GM23338 (cell line): ENCODE measurements around the gene ZNF444. TPM values are rescaled to one million over a fixed set of nuclear protein-coding genes. Genes with fewer than 3 reads are reported as not detected.
"Not testable (repeated sequence)": the region's sequence is repeated elsewhere in the genome, so short reads cannot be mapped to it uniquely, and the experiment has no call there.

Source experiments
- ATAC-seq: fragments of 200-7000 bp; cut with Tn5 transposase; 3 replicates; pipeline ENCODE4 v1.9.1; 2020
- DNase-seq: peaks from one replicate; pipeline ENCODE4 v3.0.0-alpha.2; 2015; ENCODE audit warnings: low spot score
- H2AFZ ChIP-seq: fragments of 200-600 bp; sonication (generic); 2 replicates; pipeline ENCODE4 v1.8.0; 2016; ENCODE audit warnings: antibody characterized with exemption, mild to moderate bottlenecking, moderate library complexity
- H3F3A ChIP-seq: fragments of 200-600 bp; sonication (generic); replicated peaks from 2 replicates; pipeline ENCODE4 v1.8.0; 2017; ENCODE audit warnings: antibody characterized with exemption, mixed run types, low read depth
- H3K27ac ChIP-seq: fragments of 200-600 bp; sonication (generic); 2 replicates; pipeline ENCODE4 v1.6.1; 2016; ENCODE audit warnings: low read depth
- H3K27me3 ChIP-seq: fragments of 200-600 bp; sonication (generic); 2 replicates; pipeline ENCODE4 v1.8.0; 2016; ENCODE audit warnings: mild to moderate bottlenecking, mixed run types, moderate library complexity; ENCODE audit not compliant: insufficient read depth
- H3K36me3 ChIP-seq: fragments of 200-600 bp; sonication (generic); 2 replicates; pipeline ENCODE4 v1.8.0; 2016; ENCODE audit warnings: mild to moderate bottlenecking; ENCODE audit not compliant: insufficient read depth
- H3K4me1 ChIP-seq: fragments of 200-600 bp; sonication (generic); 2 replicates; pipeline ENCODE4 v1.8.0; 2016; ENCODE audit warnings: mild to moderate bottlenecking, moderate library complexity; ENCODE audit not compliant: insufficient read depth
- H3K4me2 ChIP-seq: fragments of 200-600 bp; sonication (generic); 2 replicates; pipeline ENCODE4 v1.7.1; 2017; ENCODE audit warnings: mixed run types
- H3K4me3 ChIP-seq: fragments of 200-600 bp; sonication (generic); 2 replicates; pipeline ENCODE4 v1.6.1; 2016; ENCODE audit warnings: mixed run types
- H3K79me2 ChIP-seq: fragments of 200-600 bp; sonication (generic); replicated peaks from 2 replicates; pipeline ENCODE4 v1.8.0; 2017; ENCODE audit warnings: mild to moderate bottlenecking; ENCODE audit not compliant: insufficient read depth
- H3K9me2 ChIP-seq: fragments of 200-600 bp; sonication (generic); 2 replicates; pipeline ENCODE4 v1.8.0; 2017; ENCODE audit not compliant: insufficient read depth
- H4K20me1 ChIP-seq: fragments of 200-600 bp; sonication (generic); replicated peaks from 2 replicates; pipeline ENCODE4 v1.8.0; 2017; ENCODE audit warnings: mild to moderate bottlenecking; ENCODE audit not compliant: insufficient read depth
- H3K27ac Mint-ChIP-seq: 2 replicates; pipeline ENCODE4 v1.8.0; 2020; ENCODE audit warnings: inconsistent platforms, mild to moderate bottlenecking, moderate library complexity, mixed read lengths
- H3K27me3 Mint-ChIP-seq: 3 replicates; pipeline ENCODE4 v1.8.0; 2022; ENCODE audit warnings: low read depth, mild to moderate bottlenecking, moderate library complexity, mixed read lengths, inconsistent platforms; ENCODE audit not compliant: insufficient read depth, poor library complexity
- H3K36me3 Mint-ChIP-seq: 3 replicates; pipeline ENCODE4 v1.8.0; 2021; ENCODE audit warnings: low read depth, mild to moderate bottlenecking, inconsistent platforms, moderate library complexity, mixed read lengths
- H3K4me1 Mint-ChIP-seq: 3 replicates; pipeline ENCODE4 v1.8.0; 2020; ENCODE audit warnings: mild to moderate bottlenecking, inconsistent platforms, mixed read lengths
- H3K4me3 Mint-ChIP-seq: 3 replicates; pipeline ENCODE4 v1.8.0; 2021; ENCODE audit warnings: moderate library complexity, mild to moderate bottlenecking, inconsistent platforms, mixed read lengths
- H3K9me3 Mint-ChIP-seq: 3 replicates; pipeline ENCODE4 v1.8.0; 2020; ENCODE audit warnings: moderate library complexity, mild to moderate bottlenecking, inconsistent platforms, mixed read lengths
- EZH2phosphoT487 ChIP-seq: fragments of 200-600 bp; sonication (generic); IDR thresholded peaks from one replicate; pipeline ENCODE4 v1.8.1; 2018; ENCODE audit warnings: antibody characterized with exemption; ENCODE audit not compliant: unreplicated experiment
- NANOG ChIP-seq: IDR thresholded peaks from 2 replicates; pipeline ENCODE4 v1.6.1; 2016; ENCODE audit warnings: antibody characterized with exemption, borderline replicate concordance
- POLR2AphosphoS5 ChIP-seq: IDR thresholded peaks from 2 replicates; pipeline ENCODE4 v1.6.1; 2016; ENCODE audit warnings: antibody characterized with exemption, low read depth
- ZNF331 ChIP-seq: fragments of 250-450 bp; sonication (Bioruptor Pico); IDR thresholded peaks from 2 replicates; pipeline ENCODE4 v1.5.0; 2020; ENCODE audit warnings: low read depth, mild to moderate bottlenecking, moderate library complexity
- polyA plus RNA-seq: library from polyadenylated mRNA; unstranded; fragments of >200 nt; fragmentation: Nextera tagmentation; extraction: Ambion mirVana; gene quantifications from 2 replicates; pipeline ENCODE4 v1.2.1, GENCODE V29; 2016
- total RNA-seq: library from RNA; depleted of rRNA; stranded (reverse); fragments of >200 nt; shearing (Covaris generic); gene quantifications from 2 replicates; pipeline ENCODE4 v1.2.3, GENCODE V29; 2014
- TF ChIP-seq, protein P1 (sequence below), 2 experiments: fragments of 200-600 bp in 1 of 2; sonication (generic) in 1 of 2; conservative IDR thresholded peaks; 2 replicates each; pipeline versions ENCODE4 v1.5.1 to v1.6.1; 2016 to 2017; ENCODE audit warnings: antibody characterized with exemption in 2 of 2, low read depth in 2 of 2, mild to moderate bottlenecking in 2 of 2, moderate library complexity in 1 of 2
- TF ChIP-seq, protein P2 (sequence below): fragments of 250-450 bp; sonication (Bioruptor Pico); IDR thresholded peaks from 2 replicates; pipeline ENCODE4 v1.5.0; 2020; ENCODE audit warnings: mild to moderate bottlenecking, moderate library complexity
- TF ChIP-seq, protein P3 (sequence below): IDR thresholded peaks from one replicate; pipeline ENCODE4 v1.6.1; 2018; ENCODE audit warnings: antibody characterized with exemption; ENCODE audit not compliant: unreplicated experiment

The ZNF444 gene
- total and polyA plus RNA-seq, 2 experiments from 2014 or later = 25.1 to 58.5 TPM

DNA sequence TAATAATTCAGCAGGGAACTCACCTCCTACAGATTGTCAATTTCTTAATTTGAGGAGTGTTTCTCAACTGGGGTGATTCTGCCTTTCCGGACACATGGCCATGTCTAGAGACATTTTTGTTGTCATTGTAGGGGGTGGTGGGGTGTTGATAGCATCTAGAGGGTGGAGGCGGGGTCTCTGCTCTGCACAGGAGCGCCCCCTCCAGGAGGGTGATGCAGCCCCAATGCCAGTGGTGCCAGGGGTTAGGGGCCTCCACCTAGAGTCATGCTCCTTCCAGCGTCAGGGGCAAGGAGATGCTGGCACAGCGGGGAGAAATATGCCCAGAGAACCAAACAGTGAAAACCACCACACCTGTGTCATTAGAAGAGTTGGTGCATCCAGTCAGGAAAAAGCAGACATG, 66.5 kb downstream of the ZNF444 start:
- not testable (repeated sequence) for H3K27me3 ChIP-seq, H3K4me3 ChIP-seq, H4K20me1 ChIP-seq, H3K4me1 ChIP-seq, H3K79me2 ChIP-seq, H3K4me1 Mint-ChIP-seq, H3F3A ChIP-seq, DNase-seq, H2AFZ ChIP-seq, H3K27ac Mint-ChIP-seq, H3K9me2 ChIP-seq, H3K27ac ChIP-seq, H3K4me2 ChIP-seq, H3K27me3 Mint-ChIP-seq, H3K36me3 ChIP-seq, H3K36me3 Mint-ChIP-seq, H3K9me3 Mint-ChIP-seq, H3K4me3 Mint-ChIP-seq
- TF ChIP-seq, protein P1, sequence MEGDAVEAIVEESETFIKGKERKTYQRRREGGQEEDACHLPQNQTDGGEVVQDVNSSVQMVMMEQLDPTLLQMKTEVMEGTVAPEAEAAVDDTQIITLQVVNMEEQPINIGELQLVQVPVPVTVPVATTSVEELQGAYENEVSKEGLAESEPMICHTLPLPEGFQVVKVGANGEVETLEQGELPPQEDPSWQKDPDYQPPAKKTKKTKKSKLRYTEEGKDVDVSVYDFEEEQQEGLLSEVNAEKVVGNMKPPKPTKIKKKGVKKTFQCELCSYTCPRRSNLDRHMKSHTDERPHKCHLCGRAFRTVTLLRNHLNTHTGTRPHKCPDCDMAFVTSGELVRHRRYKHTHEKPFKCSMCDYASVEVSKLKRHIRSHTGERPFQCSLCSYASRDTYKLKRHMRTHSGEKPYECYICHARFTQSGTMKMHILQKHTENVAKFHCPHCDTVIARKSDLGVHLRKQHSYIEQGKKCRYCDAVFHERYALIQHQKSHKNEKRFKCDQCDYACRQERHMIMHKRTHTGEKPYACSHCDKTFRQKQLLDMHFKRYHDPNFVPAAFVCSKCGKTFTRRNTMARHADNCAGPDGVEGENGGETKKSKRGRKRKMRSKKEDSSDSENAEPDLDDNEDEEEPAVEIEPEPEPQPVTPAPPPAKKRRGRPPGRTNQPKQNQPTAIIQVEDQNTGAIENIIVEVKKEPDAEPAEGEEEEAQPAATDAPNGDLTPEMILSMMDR (conservative IDR thresholded peaks at IDR 0.05; ENCODE audit: low read depth in 2 of 2) = peak; percentile 17 to 48
- ATAC-seq = peak; percentile 90

DNA sequence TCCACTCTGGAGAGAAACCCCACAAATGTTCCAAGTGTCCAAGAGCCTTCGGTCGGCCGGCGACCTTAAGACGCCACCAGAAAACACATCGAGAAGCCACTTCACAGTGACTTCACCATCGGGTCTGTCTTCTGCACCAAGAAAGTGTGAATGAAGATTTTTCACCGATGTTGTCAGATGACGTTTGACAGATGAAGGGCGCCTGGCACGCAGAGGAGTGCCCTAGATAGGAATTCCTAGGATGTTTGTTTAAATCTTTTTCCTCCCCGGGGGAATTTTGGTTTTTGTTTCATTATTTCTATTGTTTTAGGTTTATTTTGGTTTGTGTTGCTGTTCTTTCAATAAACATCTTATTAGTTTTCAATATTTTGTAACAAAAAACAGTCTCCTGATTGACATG, 68.0 kb downstream of the ZNF444 start:
- no peaks in the 10 kb centered on the region for H3K79me2 ChIP-seq
- Mint-ChIP-seq H3K36me3 (no peaks in the 10 kb centered on the region), H3K27me3 (peaks cover 6% of the 10 kb centered on the region), H3K4me3 (no peak overlapping the region), H3K9me3 (no peaks in the 10 kb centered on the region), H3K4me1 (no peaks in the 10 kb centered on the region), H3K27ac (no peak overlapping the region)
- H2AFZ ChIP-seq = no peak overlapping the region
- no peak for DNase-seq
- no peaks in the 10 kb centered on the region for H3K4me1 ChIP-seq
- ATAC-seq = no peak
- no peak overlapping the region for H3K27ac ChIP-seq
- no peaks in the 10 kb centered on the region for H3K27me3 ChIP-seq
- no peaks in the 10 kb centered on the region for H4K20me1 ChIP-seq
- no peaks in the 10 kb centered on the region for H3K36me3 ChIP-seq
- no peak overlapping the region for H3K4me3 ChIP-seq
- no peaks in the 10 kb centered on the region for H3F3A ChIP-seq
- H3K4me2 ChIP-seq = no peak overlapping the region
- no peaks in the 10 kb centered on the region for H3K9me2 ChIP-seq
- TF ChIP-seq, protein P1 (conservative IDR thresholded peaks at IDR 0.05; ENCODE audit: low read depth in 2 of 2) = no peak
- TF ChIP-seq, protein P2, sequence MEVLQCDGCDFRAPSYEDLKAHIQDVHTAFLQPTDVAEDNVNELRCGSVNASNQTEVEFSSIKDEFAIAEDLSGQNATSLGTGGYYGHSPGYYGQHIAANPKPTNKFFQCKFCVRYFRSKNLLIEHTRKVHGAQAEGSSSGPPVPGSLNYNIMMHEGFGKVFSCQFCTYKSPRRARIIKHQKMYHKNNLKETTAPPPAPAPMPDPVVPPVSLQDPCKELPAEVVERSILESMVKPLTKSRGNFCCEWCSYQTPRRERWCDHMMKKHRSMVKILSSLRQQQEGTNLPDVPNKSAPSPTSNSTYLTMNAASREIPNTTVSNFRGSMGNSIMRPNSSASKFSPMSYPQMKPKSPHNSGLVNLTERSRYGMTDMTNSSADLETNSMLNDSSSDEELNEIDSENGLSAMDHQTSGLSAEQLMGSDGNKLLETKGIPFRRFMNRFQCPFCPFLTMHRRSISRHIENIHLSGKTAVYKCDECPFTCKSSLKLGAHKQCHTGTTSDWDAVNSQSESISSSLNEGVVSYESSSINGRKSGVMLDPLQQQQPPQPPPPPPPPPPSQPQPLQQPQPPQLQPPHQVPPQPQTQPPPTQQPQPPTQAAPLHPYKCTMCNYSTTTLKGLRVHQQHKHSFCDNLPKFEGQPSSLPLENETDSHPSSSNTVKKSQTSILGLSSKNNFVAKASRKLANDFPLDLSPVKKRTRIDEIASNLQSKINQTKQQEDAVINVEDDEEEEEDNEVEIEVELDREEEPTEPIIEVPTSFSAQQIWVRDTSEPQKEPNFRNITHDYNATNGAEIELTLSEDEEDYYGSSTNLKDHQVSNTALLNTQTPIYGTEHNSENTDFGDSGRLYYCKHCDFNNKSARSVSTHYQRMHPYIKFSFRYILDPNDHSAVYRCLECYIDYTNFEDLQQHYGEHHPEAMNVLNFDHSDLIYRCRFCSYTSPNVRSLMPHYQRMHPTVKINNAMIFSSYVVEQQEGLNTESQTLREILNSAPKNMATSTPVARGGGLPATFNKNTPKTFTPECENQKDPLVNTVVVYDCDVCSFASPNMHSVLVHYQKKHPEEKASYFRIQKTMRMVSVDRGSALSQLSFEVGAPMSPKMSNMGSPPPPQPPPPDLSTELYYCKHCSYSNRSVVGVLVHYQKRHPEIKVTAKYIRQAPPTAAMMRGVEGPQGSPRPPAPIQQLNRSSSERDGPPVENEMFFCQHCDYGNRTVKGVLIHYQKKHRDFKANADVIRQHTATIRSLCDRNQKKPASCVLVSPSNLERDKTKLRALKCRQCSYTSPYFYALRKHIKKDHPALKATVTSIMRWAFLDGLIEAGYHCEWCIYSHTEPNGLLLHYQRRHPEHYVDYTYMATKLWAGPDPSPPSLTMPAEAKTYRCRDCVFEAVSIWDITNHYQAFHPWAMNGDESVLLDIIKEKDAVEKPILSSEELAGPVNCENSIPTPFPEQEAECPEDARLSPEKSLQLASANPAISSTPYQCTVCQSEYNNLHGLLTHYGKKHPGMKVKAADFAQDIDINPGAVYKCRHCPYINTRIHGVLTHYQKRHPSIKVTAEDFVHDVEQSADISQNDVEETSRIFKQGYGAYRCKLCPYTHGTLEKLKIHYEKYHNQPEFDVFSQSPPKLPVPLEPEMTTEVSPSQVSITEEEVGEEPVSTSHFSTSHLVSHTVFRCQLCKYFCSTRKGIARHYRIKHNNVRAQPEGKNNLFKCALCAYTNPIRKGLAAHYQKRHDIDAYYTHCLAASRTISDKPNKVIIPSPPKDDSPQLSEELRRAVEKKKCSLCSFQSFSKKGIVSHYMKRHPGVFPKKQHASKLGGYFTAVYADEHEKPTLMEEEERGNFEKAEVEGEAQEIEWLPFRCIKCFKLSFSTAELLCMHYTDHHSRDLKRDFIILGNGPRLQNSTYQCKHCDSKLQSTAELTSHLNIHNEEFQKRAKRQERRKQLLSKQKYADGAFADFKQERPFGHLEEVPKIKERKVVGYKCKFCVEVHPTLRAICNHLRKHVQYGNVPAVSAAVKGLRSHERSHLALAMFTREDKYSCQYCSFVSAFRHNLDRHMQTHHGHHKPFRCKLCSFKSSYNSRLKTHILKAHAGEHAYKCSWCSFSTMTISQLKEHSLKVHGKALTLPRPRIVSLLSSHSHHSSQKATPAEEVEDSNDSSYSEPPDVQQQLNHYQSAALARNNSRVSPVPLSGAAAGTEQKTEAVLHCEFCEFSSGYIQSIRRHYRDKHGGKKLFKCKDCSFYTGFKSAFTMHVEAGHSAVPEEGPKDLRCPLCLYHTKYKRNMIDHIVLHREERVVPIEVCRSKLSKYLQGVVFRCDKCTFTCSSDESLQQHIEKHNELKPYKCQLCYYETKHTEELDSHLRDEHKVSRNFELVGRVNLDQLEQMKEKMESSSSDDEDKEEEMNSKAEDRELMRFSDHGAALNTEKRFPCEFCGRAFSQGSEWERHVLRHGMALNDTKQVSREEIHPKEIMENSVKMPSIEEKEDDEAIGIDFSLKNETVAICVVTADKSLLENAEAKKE = no peak
- TF ChIP-seq EZH2phosphoT487 (no peak), POLR2AphosphoS5 (no peak), ZNF331 (CRISPR knock-in tag) (no peak), NANOG (no peak)
- TF ChIP-seq, protein P3, sequence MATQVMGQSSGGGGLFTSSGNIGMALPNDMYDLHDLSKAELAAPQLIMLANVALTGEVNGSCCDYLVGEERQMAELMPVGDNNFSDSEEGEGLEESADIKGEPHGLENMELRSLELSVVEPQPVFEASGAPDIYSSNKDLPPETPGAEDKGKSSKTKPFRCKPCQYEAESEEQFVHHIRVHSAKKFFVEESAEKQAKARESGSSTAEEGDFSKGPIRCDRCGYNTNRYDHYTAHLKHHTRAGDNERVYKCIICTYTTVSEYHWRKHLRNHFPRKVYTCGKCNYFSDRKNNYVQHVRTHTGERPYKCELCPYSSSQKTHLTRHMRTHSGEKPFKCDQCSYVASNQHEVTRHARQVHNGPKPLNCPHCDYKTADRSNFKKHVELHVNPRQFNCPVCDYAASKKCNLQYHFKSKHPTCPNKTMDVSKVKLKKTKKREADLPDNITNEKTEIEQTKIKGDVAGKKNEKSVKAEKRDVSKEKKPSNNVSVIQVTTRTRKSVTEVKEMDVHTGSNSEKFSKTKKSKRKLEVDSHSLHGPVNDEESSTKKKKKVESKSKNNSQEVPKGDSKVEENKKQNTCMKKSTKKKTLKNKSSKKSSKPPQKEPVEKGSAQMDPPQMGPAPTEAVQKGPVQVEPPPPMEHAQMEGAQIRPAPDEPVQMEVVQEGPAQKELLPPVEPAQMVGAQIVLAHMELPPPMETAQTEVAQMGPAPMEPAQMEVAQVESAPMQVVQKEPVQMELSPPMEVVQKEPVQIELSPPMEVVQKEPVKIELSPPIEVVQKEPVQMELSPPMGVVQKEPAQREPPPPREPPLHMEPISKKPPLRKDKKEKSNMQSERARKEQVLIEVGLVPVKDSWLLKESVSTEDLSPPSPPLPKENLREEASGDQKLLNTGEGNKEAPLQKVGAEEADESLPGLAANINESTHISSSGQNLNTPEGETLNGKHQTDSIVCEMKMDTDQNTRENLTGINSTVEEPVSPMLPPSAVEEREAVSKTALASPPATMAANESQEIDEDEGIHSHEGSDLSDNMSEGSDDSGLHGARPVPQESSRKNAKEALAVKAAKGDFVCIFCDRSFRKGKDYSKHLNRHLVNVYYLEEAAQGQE = no peak
